Activated CD8-positive, alpha-beta memory T cell treated with anti-CD3 and anti-CD28 coated beads for 48 hours (primary cell): ENCODE measurements around the gene SLC9A8.

Experiments
- DNase-seq, 3 experiments: peaks; one replicate each; pipeline ENCODE4 v3.0.0-alpha.2; 2020; ENCODE audit warnings: low read depth in 2 of 3, low spot score in 2 of 3

SLC9A8 gene

GRCh38 chr20:49813305-49813974, 812 bp downstream of the SLC9A8 start:
- no peak for DNase-seq

- DNase-seq: no peak
Observed at GRCh38 chr20:49814057-49814694, 1.5 kb downstream of the SLC9A8 start.

GRCh38 chr20:49818816-49819215, 6.2 kb downstream of the SLC9A8 start:
- no peak for DNase-seq

- DNase-seq: no peak
Observed at GRCh38 chr20:49819702-49820101, 7.1 kb downstream of the SLC9A8 start.

GRCh38 chr20:49821381-49821780, 8.8 kb downstream of the SLC9A8 start:
- DNase-seq: no peak

GRCh38 chr20:49821870-49822331, 9.3 kb downstream of the SLC9A8 start:
- DNase-seq: no peak

GRCh38 chr20:49823152-49823847, 10.7 kb downstream of the SLC9A8 start:
- DNase-seq: no peak

- DNase-seq: no peak
Observed at GRCh38 chr20:49824206-49824605, 11.6 kb downstream of the SLC9A8 start.

- no peak for DNase-seq
Observed at GRCh38 chr20:49825521-49826033, 12.9 kb downstream of the SLC9A8 start.

GRCh38 chr20:49831022-49831769, 18.6 kb downstream of the SLC9A8 start:
- DNase-seq: no peak

- no peak for DNase-seq
Observed at GRCh38 chr20:49831770-49832631, 19.4 kb downstream of the SLC9A8 start.

- DNase-seq: no peak
Observed at GRCh38 chr20:49832632-49833327, 20.2 kb downstream of the SLC9A8 start.

- no peak for DNase-seq
Observed at GRCh38 chr20:49833483-49833882, 20.9 kb downstream of the SLC9A8 start.

GRCh38 chr20:49835031-49835430, 22.4 kb downstream of the SLC9A8 start:
- no peak for DNase-seq

- no peak for DNase-seq
Observed at GRCh38 chr20:49838546-49838945, 25.9 kb downstream of the SLC9A8 start.

- DNase-seq: no peak
Observed at GRCh38 chr20:49843139-49843538, 30.5 kb downstream of the SLC9A8 start.

- no peak for DNase-seq
Observed at GRCh38 chr20:49843770-49844380, 31.2 kb downstream of the SLC9A8 start.

- no peak for DNase-seq
Observed at GRCh38 chr20:49845060-49845459, 32.4 kb downstream of the SLC9A8 start.

- DNase-seq: peak in 1 of 3 experiments; percentile 22
Observed at GRCh38 chr20:49846206-49846807, 33.7 kb downstream of the SLC9A8 start.
